GM12878 (cell line): ENCODE data around the gene LENG1. TPM values are rescaled to one million over a fixed set of nuclear protein-coding genes. Genes with fewer than 3 reads are reported as not detected.
A peak's percentile ranks its signal among the peaks of the same experiment; 100 is the strongest.

Source experiments
- ATAC-seq: fragments of 200-7000 bp; cut with Tn5 transposase; 3 replicates; pipeline ENCODE4 v1.9.1; 2020; ENCODE audit warnings: mild to moderate bottlenecking, moderate library complexity
- BruUV-seq: library from RNA; stranded (reverse); fragments of 400-500 nt; replicated peaks from 2 replicates; lab custom pipeline; 2021; lab: Mats Ljungman, UMichigan
- CTCF ChIA-PET: fragments of 300-600 bp; sonication (Branson Sonifier 250); formaldehyde crosslinking; extraction: SDS; loops from one replicate; lab custom pipeline; 2021; ENCODE audit warnings: inconsistent platforms; lab: Yijun Ruan, JAX
- POLR2A ChIA-PET: fragments of 350-600 bp; formaldehyde crosslinking; extraction: SDS; loops from one replicate; lab custom pipeline; 2021; ENCODE audit warnings: inconsistent platforms; lab: Charles Lee
- RAD21 ChIA-PET: fragments of 300-600 bp; sonication (Branson Sonifier 250); formaldehyde crosslinking; loops from one replicate; lab custom pipeline; 2023; ENCODE audit warnings: antibody characterized with exemption; ENCODE audit not compliant: unreplicated experiment; lab: Charles Lee
- SMC1A ChIA-PET: fragments of 300-600 bp; sonication (Branson Sonifier 250); formaldehyde crosslinking; loops from one replicate; lab custom pipeline; 2023; ENCODE audit not compliant: unreplicated experiment, uncharacterized antibody; lab: Charles Lee
- DNase-seq: peaks from one replicate; pipeline ENCODE4 v3.0.0-alpha.2; 2011; ENCODE audit warnings: low read depth, low spot score
- FAIRE-seq: peaks from 3 replicates; lab custom pipeline; 2011; peaks lifted over from hg19 to GRCh38; lab: Jason Lieb, UNC
- H2AFZ ChIP-seq: 2 replicates; pipeline ENCODE4 v1.6.0; 2011; ENCODE audit warnings: low read depth, low read length, control low read depth; ENCODE audit not compliant: control insufficient read depth
- H3K27ac ChIP-seq: 2 replicates; pipeline ENCODE4 v1.5.1; 2011; ENCODE audit warnings: control low read depth; ENCODE audit not compliant: control insufficient read depth, insufficient read depth
- H3K27me3 ChIP-seq, 2 experiments: replicated peaks in 1 of 2; 2 replicates each; pipeline versions ENCODE4 v1.6.0 to v1.6.1; 2011; ENCODE audit warnings: low read length in 1 of 2; ENCODE audit not compliant: control insufficient read depth in 2 of 2, insufficient read depth in 2 of 2
- H3K36me3 ChIP-seq, 2 experiments: 2 replicates each; pipeline ENCODE4 v1.5.1; 2011; ENCODE audit warnings: low read length in 1 of 2; ENCODE audit not compliant: control insufficient read depth in 2 of 2, insufficient read depth in 2 of 2
- H3K4me1 ChIP-seq: 2 replicates; pipeline ENCODE4 v1.6.1; 2011; ENCODE audit warnings: mild to moderate bottlenecking, low read length, moderate library complexity, mixed read lengths; ENCODE audit not compliant: control insufficient read depth, insufficient read depth
- H3K4me2 ChIP-seq: 2 replicates; pipeline ENCODE4 v1.6.0; 2011; ENCODE audit warnings: control low read depth; ENCODE audit not compliant: control insufficient read depth, insufficient read depth
- H3K4me3 ChIP-seq: fragments of 200-600 bp; sonication (generic); 2 replicates; pipeline ENCODE4 v1.5.1; 2016
- H3K79me2 ChIP-seq: 2 replicates; pipeline ENCODE4 v1.6.0; 2011; ENCODE audit warnings: low read length; ENCODE audit not compliant: control insufficient read depth, insufficient read depth
- H3K9ac ChIP-seq: 2 replicates; pipeline ENCODE4 v1.8.0; 2011; ENCODE audit warnings: low read length, control low read depth, mixed read lengths; ENCODE audit not compliant: control insufficient read depth, insufficient read depth
- H3K9me3 ChIP-seq: replicated peaks from 3 replicates; pipeline ENCODE4 v1.5.1; 2011; ENCODE audit warnings: mild to moderate bottlenecking, low read length; ENCODE audit not compliant: control insufficient read depth, insufficient read depth
- H4K20me1 ChIP-seq: 2 replicates; pipeline ENCODE4 v1.6.0; 2011; ENCODE audit not compliant: control insufficient read depth, insufficient read depth
- BHLHE40 ChIP-seq, 2 experiments: fragments of 450-650 bp in 1 of 2; IDR thresholded peaks; 2 replicates each; pipeline ENCODE4 v1.6.1; 2011 to 2017; ENCODE audit warnings: low read depth in 2 of 2, borderline replicate concordance in 1 of 2, improper control_type of control experiment in 1 of 2, low read length in 1 of 2, mild to moderate bottlenecking in 1 of 2
- IKZF2 ChIP-seq, 2 experiments: fragments of 450-650 bp; IDR thresholded peaks; 2 replicates each; pipeline ENCODE4 v1.6.1; 2017; ENCODE audit warnings: mild to moderate bottlenecking in 2 of 2, moderate library complexity in 2 of 2
- MEF2B ChIP-seq: fragments of 450-650 bp; IDR thresholded peaks from 2 replicates; pipeline ENCODE4 v1.6.1; 2018; ENCODE audit warnings: mild to moderate bottlenecking, moderate library complexity; ENCODE audit not compliant: partially characterized antibody, poor library complexity, severe bottlenecking
- POLR2AphosphoS5 ChIP-seq: IDR thresholded peaks from 2 replicates; pipeline ENCODE4 v1.6.1; 2011; ENCODE audit warnings: mild to moderate bottlenecking, low read length, inconsistent platforms
- RUNX3 ChIP-seq: IDR thresholded peaks from 2 replicates; pipeline ENCODE4 v1.6.1; 2012; ENCODE audit warnings: low read length, inconsistent platforms
- SMAD1 ChIP-seq: fragments of 450-650 bp; IDR thresholded peaks from 2 replicates; pipeline ENCODE4 v1.6.1; 2018; ENCODE audit warnings: mild to moderate bottlenecking, low read depth; ENCODE audit not compliant: partially characterized antibody
- SREBF1 ChIP-seq: IDR thresholded peaks from 2 replicates; pipeline ENCODE4 v1.6.1; 2012; ENCODE audit warnings: mild to moderate bottlenecking, low read length
- SUZ12 ChIP-seq: fragments of 200-600 bp; sonication (generic); IDR thresholded peaks from one replicate; pipeline ENCODE4 v1.6.1; 2018; ENCODE audit warnings: antibody characterized with exemption, mild to moderate bottlenecking; ENCODE audit not compliant: unreplicated experiment
- WRNIP1 ChIP-seq: IDR thresholded peaks from 2 replicates; pipeline ENCODE4 v1.6.1; 2011; ENCODE audit warnings: low read depth, low read length, improper control_type of control experiment, borderline replicate concordance
- WGBS: methylation state at CpG from one replicate; pipeline ENCODE4 v1.1.6; 2016; ENCODE audit warnings: low lambda C conversion rate; ENCODE audit not compliant: insufficient replicate concordance, insufficient coverage; ENCODE audit errors: missing lambda C conversion rate; 5-methylcytosine and 5-hydroxymethylcytosine counted together
- in situ Hi-C: fragments of 300-500 bp; cut with MboI; formaldehyde crosslinking; loops from 9 replicates; pipeline ENCODE4 v1.14.3; 2018; ENCODE audit warnings: mixed read lengths
- intact Hi-C: fragments of 100-400 bp; cut with micrococcal nuclease; formaldehyde crosslinking; loops from one replicate; pipeline ENCODE4 v1.14.2; 2022; ENCODE audit not compliant: unreplicated experiment
- polyA plus RNA-seq, 11 experiments: library from polyadenylated mRNA; depleted of rRNA in 4 of 11; unstranded in 6 of 11; stranded (reverse) in 5 of 11; fragments of >200 nt; fragmentation: Nextera tagmentation in 4 of 11; fragmentation: Illumina TruSeq in 1 of 11; extraction: Ambion mirVana in 4 of 11; extraction: Trizol in 1 of 11; gene quantifications; 1 replicate in 1 of 11; 2 replicates in 10 of 11; pipeline versions ENCODE4 v1.2.1 to v1.2.3, GENCODE V29; 2011 to 2016; ENCODE audit warnings: inconsistent platforms in 2 of 11, missing spikeins in 2 of 11, low read depth in 1 of 11
- total RNA-seq, 4 experiments: library from RNA; depleted of rRNA in 3 of 4; stranded (reverse); fragments of >200 nt in 3 of 4; fragmentation: Illumina TruSeq in 1 of 4; extraction: Trizol in 1 of 4; gene quantifications; 2 replicates each; pipeline versions ENCODE4 v1.2.1 to v1.2.3, GENCODE V29; 2013 to 2021
- TF ChIP-seq, protein P1 (sequence below): fragments of 450-650 bp; IDR thresholded peaks from 2 replicates; pipeline ENCODE4 v1.6.1; 2016; ENCODE audit warnings: mild to moderate bottlenecking, moderate library complexity, borderline replicate concordance

Gene LENG1
- total and polyA plus RNA-seq, 10 of the 15 experiments (the other 5 are each of a cell fraction or from before 2014, with no cell fraction given), result 0.21 to 10.8 (median 5.8) TPM

- TF ChIP-seq, protein P1, sequence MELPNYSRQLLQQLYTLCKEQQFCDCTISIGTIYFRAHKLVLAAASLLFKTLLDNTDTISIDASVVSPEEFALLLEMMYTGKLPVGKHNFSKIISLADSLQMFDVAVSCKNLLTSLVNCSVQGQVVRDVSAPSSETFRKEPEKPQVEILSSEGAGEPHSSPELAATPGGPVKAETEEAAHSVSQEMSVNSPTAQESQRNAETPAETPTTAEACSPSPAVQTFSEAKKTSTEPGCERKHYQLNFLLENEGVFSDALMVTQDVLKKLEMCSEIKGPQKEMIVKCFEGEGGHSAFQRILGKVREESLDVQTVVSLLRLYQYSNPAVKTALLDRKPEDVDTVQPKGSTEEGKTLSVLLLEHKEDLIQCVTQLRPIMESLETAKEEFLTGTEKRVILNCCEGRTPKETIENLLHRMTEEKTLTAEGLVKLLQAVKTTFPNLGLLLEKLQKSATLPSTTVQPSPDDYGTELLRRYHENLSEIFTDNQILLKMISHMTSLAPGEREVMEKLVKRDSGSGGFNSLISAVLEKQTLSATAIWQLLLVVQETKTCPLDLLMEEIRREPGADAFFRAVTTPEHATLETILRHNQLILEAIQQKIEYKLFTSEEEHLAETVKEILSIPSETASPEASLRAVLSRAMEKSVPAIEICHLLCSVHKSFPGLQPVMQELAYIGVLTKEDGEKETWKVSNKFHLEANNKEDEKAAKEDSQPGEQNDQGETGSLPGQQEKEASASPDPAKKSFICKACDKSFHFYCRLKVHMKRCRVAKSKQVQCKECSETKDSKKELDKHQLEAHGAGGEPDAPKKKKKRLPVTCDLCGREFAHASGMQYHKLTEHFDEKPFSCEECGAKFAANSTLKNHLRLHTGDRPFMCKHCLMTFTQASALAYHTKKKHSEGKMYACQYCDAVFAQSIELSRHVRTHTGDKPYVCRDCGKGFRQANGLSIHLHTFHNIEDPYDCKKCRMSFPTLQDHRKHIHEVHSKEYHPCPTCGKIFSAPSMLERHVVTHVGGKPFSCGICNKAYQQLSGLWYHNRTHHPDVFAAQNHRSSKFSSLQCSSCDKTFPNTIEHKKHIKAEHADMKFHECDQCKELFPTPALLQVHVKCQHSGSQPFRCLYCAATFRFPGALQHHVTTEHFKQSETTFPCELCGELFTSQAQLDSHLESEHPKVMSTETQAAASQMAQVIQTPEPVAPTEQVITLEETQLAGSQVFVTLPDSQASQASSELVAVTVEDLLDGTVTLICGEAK, result no peak
- TF ChIP-seq, all 136 proteins: peak for 0
Observed at GRCh38 chr19:54204767-54205468, 45.4 kb upstream of the LENG1 start (continued).

DNA sequence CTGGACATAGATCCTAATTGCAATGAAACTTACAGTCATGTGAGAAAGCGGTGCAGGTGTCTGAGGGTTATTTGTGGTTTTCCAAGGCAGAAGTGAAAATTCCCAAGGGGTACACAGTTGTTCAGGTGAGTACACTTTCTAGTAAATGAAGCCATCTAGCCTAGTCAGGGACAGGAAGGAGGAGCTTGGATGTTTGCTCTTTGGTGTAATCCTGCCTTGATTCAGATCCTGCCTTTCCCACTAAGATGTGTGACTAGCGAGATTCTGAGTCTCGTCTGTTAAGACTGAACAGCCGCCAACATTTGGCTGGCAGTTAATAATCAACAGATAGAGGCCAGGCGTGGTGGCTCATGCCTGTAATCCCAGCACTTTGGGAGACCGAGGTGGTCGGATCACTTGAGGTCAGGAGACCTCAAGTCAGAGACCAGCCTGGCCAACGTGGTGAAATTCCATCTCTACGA, 43.7 kb upstream of the LENG1 start:
- TF ChIP-seq MEF2B (peak; percentile 32), SUZ12 (no peak), WRNIP1 (no peak), POLR2AphosphoS5 (peak; percentile 30; the same call in 1 of the 2 replicates), BHLHE40 (IDR thresholded peaks at IDR 0.05; ENCODE audit: borderline replicate concordance in 1 of 2, low read depth in 2 of 2, low read length in 1 of 2) (peak; percentile 57 to 69; a peak in 3 of 4 replicates), RUNX3 (peak; percentile 73), SMAD1 (no peak), IKZF2 (IDR thresholded peaks at IDR 0.05) (peak; percentile 21 to 38; a peak in 2 of 4 replicates), SREBF1 (no peak)
- Histone ChIP-seq H3K9me3 (no peaks in the 10 kb centered on the region), H3K27me3 (no peaks in the 10 kb centered on the region), H3K4me3 (peak overlapping the region; percentile 92), H3K4me2 (peak overlapping the region; percentile 91), H3K36me3 (peaks cover 25 to 34% of the 10 kb centered on the region in 2 experiments), H3K79me2 (peaks cover 62% of the 10 kb centered on the region), H4K20me1 (peaks cover 17% of the 10 kb centered on the region), H2AFZ (no peak overlapping the region), H3K4me1 (peaks cover 38% of the 10 kb centered on the region), H3K9ac (peak overlapping the region; percentile 65), H3K27ac (no peak overlapping the region; the same call in 1 of the 2 replicates)
- 23% methylated on average over 9 of the region's 9 CpGs for WGBS
- FAIRE-seq (no peak), ATAC-seq (no peak), DNase-seq (no peak)
- intact Hi-C loops, result no loop called here
- CTCF ChIA-PET, result interaction anchor here (1.0 to 1.8 kb wide), 3 partner anchors 14 to 188 kb away, joined by 4 to 8 read pairs (median 6); partner anchors contain the start of gene MBOAT7
- SMC1A ChIA-PET, result interaction anchor here (0.9 to 3.8 kb wide), 3 partner anchors 13 to 66 kb away, joined by 3 to 26 read pairs (median 5); partner anchors contain the start of genes MBOAT7 and TSEN34
- in situ Hi-C loops, result no loop called here
- no TSS peak for BruUV-seq
- RAD21 ChIA-PET, result no interaction called here
- POLR2A ChIA-PET, result interaction anchor here (0.5 to 7.7 kb wide), 5 partner anchors 9 to 127 kb away, joined by 3 to 100 read pairs (median 5); partner anchors contain the start of genes CNOT3, MBOAT7 and TSEN34
